SKM-1 (cell line): Measurements from ENCODE around the gene NEB.

ENCODE experiments used
- DNase-seq: peaks from one replicate; lab custom pipeline; 2025; ENCODE audit not compliant: unreplicated experiment; lab: John Stamatoyannopoulos, UW

The NEB gene, protein sequence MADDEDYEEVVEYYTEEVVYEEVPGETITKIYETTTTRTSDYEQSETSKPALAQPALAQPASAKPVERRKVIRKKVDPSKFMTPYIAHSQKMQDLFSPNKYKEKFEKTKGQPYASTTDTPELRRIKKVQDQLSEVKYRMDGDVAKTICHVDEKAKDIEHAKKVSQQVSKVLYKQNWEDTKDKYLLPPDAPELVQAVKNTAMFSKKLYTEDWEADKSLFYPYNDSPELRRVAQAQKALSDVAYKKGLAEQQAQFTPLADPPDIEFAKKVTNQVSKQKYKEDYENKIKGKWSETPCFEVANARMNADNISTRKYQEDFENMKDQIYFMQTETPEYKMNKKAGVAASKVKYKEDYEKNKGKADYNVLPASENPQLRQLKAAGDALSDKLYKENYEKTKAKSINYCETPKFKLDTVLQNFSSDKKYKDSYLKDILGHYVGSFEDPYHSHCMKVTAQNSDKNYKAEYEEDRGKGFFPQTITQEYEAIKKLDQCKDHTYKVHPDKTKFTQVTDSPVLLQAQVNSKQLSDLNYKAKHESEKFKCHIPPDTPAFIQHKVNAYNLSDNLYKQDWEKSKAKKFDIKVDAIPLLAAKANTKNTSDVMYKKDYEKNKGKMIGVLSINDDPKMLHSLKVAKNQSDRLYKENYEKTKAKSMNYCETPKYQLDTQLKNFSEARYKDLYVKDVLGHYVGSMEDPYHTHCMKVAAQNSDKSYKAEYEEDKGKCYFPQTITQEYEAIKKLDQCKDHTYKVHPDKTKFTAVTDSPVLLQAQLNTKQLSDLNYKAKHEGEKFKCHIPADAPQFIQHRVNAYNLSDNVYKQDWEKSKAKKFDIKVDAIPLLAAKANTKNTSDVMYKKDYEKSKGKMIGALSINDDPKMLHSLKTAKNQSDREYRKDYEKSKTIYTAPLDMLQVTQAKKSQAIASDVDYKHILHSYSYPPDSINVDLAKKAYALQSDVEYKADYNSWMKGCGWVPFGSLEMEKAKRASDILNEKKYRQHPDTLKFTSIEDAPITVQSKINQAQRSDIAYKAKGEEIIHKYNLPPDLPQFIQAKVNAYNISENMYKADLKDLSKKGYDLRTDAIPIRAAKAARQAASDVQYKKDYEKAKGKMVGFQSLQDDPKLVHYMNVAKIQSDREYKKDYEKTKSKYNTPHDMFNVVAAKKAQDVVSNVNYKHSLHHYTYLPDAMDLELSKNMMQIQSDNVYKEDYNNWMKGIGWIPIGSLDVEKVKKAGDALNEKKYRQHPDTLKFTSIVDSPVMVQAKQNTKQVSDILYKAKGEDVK (N-terminal part only)

DNA sequence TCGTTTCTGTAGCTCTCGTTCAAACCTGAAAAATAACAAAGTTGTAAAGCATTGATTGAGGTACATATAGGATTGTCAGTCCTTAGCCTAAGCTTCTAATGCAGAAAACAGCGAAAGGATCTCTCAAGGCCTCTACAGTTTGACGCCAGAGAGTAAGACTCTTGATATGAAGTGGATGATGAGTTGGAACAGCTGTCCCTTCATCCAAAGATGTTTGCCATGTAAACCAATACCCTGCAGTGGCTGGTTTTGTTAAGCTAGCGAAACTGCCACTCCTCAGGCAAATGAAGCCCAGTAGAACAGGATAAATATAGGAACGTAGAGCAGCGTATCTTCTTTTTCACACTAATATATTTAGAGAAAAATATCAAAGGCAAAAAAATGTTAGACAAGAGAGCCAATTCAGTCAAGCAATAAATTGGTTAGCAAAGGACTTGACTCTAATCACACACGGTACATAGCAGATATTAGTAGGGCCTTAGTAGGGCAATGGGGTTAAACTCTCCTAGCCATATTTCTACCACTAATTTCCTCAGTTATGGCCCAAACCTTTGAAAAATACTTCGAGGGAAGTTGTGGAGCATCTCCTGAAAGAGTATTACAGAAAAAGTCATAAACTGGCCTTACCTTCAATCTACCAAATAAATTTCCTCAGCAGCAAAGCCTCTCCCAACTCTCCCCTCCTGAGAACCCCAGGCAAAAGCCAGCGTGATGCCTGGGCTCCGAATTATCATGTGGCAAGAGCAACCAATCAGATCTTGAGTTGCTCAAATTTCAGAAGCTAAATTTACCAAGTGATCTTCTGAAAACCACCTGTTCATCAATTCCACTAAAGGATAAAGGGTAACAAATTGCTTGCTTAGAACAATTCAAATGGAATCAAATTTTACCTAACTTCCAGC is at the start of gene NEB:
Gene NEB (minus strand): TSS at position 706 of the 902 bp plus-strand sequence. CDS start 1,320 bp downstream, outside the sequence.
- DNase-seq = no peak

DNA sequence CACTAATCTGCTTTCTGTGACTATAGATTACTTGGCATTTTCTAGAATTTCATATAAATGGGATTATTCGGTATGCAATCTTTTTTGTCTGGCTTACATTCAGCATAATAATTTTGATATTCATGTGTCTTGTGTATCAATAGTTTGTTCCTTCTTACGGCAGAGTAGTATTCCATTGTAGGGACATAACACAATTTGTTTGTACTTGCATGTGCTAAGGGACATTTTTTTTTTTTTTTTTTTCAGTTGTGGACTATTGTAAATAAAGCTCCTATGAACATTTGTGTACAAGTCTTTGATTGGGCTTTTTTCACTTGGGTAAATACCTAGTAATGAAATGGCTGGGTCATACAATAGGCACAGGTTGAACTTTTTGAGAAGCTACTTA is 48.9 kb upstream of the NEB start:
- no peak for DNase-seq

DNA sequence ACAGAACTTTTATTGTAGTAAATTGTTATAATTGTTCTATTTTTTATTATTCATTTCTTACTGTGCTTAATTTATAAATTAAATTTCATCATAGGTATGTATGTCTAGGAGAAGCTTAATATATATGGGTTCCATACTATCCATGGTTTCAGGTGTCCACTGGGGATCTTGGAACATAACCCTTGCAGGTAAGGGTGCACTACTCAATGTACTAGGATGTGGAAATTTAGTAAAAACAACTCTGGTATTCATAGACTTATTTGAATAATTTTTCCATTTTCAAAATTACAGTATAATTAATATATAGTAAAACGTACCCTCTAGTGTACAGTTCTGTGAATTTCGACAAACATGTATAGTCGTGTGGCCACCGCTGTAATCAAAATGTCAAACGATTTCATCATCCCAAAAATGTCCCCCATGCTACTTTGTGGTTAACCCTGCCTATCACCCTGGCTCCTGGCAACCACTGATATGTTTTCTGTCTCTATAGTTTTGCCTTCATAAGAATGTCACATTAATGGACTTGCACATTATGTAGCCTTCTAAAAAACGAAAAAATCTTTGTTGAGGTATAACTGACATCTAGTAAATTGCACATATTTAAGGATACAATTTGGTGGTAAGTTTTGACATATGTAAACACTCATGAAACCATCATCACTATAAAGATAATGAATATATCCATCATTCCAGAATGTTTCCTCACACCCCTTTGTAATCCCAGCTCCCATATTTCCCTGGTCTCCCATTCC is 48.3 kb upstream of the NEB start:
- no peak for DNase-seq

DNA sequence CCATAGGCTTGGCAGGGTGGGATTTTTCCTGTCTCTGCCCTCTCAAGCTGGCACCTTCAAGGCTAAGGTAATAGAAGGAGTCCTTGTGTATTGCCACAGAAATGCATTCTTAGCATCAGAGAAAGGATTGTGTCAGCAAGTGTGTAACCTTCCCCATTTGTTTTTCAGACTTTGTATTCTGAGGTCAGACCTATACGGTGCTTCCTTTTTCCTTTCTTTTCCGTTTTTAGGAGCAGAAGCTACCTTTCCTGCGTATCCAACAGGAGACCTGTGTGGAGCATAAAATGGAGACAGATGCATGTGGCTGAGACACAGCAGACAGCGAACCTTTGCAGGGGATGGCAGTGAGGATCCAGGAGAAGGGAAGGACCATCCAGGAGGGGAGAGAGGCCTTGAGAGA is 47.4 kb upstream of the NEB start:
- DNase-seq = no peak

DNA sequence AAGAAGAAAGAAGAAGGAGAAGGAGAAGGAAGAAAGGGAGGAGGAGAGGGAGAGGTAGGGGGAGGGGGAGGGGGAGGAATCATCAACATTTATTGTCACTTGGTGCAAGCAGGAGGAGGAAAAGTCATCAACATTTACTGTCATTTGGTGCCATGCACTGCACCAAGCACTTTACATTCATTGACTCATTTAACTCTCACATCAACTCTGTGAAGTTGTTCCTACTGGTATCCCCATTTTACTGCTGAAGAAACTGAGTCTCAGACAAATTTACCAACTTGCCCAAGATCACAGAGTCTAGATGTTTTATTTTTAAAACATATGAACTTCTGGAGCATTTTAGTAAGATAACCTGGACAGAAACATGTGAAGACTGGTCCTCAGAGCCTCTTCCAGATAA is 46.7 kb upstream of the NEB start:
- DNase-seq = no peak

DNA sequence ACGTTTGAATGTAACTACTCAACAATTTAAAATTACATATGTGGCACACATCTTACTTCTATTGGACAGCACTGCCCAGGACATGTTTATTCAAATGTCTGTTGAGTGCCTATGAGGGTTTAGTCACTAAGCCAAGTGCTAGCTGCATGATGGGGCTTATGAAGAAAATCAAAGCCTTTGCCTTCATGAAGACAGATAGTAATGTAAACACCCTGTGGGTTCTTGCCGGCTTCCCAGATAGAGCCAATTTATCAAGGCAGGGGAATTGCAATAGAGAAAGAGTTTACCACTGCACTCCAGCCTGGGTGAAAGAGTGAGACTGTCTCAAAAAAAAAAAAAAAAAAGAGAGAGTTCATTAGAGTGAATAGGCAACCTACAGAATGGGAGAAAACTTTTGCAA is 43.7 kb upstream of the NEB start:
- no peak for DNase-seq

DNA sequence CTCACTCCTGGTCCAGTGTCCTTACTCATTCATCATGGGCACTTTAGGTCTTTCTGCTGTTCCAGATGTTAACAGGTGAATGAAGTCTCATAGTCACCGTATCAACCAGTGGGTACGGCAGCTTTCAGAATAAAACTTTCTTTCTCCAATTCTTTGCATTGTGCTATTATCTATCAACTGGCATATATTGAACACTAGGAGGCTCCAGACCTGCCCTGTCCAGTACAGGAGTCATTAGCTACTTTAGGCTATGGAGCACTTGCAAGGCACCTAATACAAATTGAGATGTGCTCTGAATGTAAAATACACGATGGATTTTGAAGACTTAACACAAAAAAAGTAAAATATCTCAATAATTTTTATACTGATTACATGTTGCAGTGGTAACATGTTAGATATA is 43.2 kb upstream of the NEB start:
- DNase-seq = no peak

DNA sequence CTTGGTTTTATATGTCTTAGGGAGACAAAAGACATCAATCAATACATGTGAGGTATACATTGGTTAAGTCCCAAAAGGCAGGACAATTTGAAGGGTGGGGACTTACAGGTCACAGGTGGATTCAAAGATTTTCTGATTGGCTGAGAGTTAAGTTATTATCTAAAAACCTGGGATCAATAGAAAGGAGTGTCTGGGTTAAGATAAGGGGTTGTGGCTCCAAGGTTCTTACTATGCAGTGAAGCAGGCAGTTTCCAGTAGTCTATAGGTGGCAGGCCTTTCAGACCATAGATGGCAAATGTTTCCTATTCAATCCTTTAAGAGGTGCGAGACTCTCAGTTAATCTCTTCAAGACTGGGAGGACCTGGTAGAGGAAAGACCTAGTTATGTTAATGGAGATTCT is 42.1 kb upstream of the NEB start:
- no peak for DNase-seq

DNA sequence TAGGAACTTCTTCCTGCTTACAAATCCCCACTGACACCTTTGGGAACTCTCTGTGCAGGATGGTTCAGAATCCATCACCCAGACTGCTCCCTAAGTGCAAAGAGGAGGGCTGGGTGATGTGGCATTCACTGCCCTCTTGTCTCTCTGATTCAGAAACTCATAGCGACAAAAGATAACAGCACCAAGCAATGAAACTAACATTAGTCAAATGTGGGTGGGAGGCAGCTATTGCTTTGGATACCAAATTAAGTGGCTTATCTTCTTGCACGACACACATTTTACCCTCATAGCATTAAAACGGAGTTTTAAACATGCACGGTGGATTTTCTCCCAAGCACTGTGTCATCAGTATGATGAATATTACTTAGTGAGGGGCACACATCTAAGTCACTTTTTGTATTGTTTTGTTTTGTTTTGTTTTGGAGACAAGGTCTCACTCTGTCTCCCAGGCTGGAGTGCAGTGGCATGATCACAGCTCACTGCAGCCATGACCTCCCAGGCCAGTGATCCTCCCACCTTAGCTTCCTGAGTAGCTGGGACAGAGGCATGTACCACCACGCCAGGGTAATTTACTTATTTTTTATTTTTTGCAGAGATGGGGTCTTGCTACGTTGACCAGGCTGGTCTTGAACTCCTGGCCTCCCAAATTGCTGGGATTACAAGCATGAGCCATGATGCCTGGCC is 40.9 kb upstream of the NEB start:
- no peak for DNase-seq

DNA sequence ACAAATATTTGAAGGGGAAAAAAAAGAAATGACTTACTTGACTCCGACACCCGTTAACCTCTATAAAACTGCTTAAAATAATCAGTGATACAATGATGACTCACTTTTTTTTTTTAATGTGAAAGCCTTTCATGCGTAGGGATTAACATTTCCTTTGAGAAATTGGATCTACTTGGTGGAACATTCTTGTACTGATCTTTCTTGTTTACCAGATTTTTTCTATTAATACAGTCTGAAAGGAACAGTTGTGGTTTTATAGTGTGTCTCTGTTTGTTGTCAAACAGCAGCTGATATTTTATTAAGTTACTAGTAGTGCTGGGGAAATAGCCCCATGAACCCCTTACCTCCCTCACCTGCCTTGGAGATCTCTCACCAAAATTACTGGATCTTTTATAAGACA is 40.2 kb upstream of the NEB start:
- no peak for DNase-seq

DNA sequence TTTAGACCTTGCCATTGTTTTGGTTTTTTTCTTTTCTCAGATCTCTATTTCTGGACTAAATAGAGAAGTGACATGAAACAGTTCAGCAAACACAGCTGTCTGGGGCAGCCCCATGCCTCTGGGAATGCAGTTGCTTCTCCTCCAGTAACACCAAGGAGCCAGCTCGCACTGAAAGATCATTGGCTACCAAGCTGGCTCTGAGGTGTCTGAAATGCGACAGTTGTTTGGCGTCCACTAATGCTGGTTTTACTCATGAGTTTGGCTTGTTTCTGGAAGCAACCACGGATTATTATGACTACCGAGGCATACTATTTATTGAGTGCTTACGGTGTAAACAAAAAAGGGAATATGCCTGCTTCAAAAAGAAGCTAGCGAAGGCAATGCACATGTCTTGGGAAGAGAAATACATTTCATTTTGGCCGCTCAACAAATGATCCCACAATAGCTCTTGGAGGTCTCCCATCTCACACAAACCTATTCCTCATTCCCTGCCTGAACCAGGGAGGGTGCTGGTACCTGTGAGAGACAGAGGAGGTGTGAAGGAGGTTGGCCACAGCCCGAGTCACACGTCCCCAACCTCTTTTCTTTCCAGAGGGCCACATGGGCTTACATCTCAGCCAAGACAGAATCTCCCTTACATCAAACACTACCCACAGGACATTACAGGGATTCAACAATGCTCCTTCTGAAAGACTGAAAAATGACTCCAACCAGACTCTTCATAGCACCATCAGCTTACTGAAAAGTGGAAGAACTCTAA is 37.5 kb upstream of the NEB start:
- no peak for DNase-seq

DNA sequence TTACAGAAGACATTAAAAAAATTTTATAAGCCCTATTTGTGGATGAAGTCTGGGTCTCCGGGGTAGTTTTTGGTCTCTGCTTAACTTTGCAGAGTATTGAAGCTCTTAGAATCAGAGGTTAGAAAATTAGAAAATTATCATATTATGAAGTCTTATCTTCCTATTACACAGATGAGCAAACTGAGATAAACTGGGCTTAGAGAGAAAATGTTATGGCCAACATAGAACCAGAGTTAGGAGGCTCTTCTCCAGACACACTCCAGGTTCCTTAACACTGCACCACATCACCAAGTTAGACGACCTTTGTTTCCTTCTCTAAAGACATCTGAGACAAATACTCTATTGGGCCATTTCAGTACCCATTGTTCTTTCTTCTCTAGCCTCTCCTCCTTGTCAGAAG is 36.7 kb upstream of the NEB start:
- no peak for DNase-seq

DNA sequence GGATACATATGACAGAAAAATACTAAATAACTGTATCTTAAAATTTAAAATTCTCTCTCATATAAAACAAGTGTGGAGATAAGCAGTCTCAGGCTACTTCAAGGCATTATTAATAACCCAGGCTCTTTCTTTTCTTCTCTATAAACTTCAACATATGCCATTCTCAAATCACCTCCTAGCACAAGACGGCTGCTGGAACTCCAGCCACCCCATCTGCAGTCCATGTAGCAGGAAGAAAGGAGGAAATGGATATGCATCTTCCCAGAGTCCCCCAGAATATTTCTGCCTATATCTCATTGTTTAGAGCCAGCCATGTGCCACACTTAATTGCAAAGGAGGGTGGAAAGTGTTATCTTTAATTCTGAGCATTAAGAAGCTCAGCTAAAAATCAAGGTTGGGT is 35.3 kb upstream of the NEB start:
- DNase-seq = no peak

DNA sequence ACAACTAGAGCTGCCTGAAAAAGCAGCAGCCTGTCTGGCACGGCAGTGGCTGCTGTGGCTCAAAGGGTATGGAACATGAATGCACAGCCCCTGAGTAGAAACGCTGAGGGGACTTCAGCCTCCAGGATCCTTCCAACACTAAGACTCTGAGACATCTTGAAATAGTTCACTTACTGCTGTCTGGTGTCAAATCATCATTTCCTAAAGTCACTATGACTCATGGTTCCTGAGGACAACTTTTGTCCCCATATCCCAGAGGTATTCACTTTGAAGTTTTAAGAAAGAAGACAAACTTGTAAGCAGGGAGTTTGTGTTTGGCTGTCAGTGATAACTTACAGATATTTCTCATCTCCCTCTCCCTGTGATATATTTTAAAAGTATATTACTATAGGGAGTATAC is 33.3 kb upstream of the NEB start:
- no peak for DNase-seq

DNA sequence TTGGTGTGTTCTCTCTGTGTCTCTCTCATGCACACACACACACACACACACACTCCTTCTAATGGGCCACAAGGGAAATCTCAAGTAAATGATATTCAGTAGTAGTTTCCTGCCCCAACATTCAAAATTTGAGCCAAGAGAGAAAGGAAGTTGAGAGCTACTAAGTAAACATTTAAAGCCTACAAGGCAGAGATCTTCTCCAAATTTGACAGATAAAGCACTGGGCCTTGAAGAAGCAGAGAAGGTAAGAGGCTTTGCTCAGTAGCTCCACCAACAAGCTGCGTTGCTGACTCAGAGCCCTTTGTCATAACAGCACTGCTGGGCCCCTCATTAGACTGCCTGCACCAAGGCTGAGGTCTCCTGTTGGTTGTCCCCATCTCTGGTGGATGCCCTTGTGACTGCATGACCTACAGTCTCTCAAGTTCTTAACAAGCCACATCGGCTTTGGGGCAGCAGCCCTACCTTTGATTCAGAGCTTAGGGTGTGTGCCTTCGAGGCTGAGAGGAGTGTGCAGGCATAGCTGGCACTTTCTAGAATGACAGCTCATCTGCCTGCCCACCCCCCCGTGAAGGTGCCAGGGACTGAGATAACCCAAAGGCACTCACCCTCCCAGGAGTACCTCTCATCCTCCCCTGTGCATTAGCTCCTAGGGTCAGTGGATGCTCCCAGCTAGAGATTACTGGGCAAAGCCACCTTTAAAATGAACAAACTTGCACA is 32.3 kb upstream of the NEB start:
- no peak for DNase-seq

DNA sequence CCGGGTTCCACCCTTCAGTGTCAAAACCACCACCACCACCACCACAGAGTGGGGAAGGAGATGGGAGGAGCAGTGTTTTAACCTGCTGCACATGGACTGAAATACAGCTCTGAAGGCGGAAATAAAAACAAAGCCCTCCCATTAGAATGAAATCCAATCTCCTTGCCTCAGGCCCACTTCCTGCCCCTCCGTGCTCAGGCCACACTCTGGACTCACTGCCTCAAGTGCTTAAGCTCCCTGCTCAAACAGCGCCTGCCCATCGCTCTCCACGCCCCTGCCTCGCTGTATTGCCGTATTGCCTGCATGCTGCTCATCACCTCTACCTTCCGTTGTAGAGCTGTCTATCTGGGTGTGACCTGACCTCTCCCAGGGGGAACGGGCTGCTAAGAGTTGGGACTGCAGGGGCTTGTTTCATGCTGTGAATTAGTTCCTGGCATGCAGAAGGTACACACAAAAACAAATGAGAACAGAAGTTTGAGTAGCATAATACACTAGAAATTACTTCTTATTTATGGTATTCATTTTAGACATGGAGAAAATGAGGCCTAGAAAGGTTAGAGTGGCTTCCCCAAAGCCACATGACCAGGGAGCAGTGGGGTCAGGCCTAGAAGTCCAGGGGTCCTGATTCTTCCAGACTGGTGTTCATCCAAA is 31.6 kb upstream of the NEB start:
- no peak for DNase-seq

DNA sequence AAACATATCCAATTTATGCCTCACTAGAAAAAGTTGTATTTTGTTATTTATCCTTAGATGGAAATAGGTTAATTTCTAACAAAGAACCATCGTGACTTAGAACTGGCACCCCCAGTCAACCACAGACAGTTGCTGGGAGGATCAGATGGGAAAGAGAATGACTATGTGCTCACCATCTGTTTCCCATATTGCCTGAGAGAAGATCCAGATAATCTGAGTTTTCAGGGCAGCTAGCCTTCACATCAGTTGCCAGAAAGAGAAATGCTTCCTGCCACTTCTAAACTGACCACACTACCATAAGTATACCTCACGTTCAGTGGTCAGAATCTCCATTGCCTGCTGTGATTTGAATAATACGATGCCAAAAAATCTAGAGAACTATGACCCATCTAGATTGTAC is 28.4 kb upstream of the NEB start:
- DNase-seq = no peak
